OCI-LY7 (cell line): ENCODE results near the gene INSRR.

ENCODE experiments used
- CTCF ChIP-seq: fragments of 200-600 bp; sonication (generic); conservative IDR thresholded peaks from 2 replicates; pipeline ENCODE4 v1.5.1; 2014; ENCODE audit warnings: mild to moderate bottlenecking, antibody characterized with exemption, low read length, moderate library complexity, mixed read lengths
- EZH2phosphoT487 ChIP-seq: fragments of 200-600 bp; sonication (generic); IDR thresholded peaks from 2 replicates; pipeline ENCODE4 v1.6.1; 2018; ENCODE audit warnings: low read depth, borderline replicate concordance, mild to moderate bottlenecking, mixed run types, antibody characterized with exemption, low read length, moderate library complexity, mixed read lengths

- no peak for TF ChIP-seq CTCF
- TF ChIP-seq EZH2phosphoT487, result no peak
Measured at GRCh38 chr1:156841295-156841855, 17.5 kb downstream of the INSRR start.
